HepG2 (cell line): ENCODE results near the gene SPIRE1. TPM values are rescaled to one million over a fixed set of nuclear protein-coding genes. Genes with fewer than 3 reads are reported as not detected.

Experiments used
- AHDC1 ChIP-seq: sonication (generic); formaldehyde crosslinking; IDR thresholded peaks from 2 replicates; pipeline ENCODE4 v1.5.1; 2020; ENCODE audit warnings: mild to moderate bottlenecking, missing genetic modification reagents, borderline replicate concordance
- ATF2 ChIP-seq: sonication (generic); formaldehyde crosslinking; IDR thresholded peaks from 2 replicates; pipeline ENCODE4 v1.4.0; 2020; ENCODE audit warnings: missing genetic modification reagents
- EHMT2 ChIP-seq: fragments of 200-600 bp; sonication (generic); IDR thresholded peaks from 2 replicates; pipeline ENCODE4 v1.7.0; 2017; ENCODE audit warnings: antibody characterized with exemption, low read depth, low read length, borderline replicate concordance
- GMEB2 ChIP-seq: IDR thresholded peaks from 2 replicates; pipeline ENCODE4 v1.6.1; 2016; ENCODE audit warnings: missing biosample characterization, missing genetic modification reagents, low read depth
- HIVEP1 ChIP-seq: sonication (generic); formaldehyde crosslinking; IDR thresholded peaks from 2 replicates; pipeline ENCODE4 v1.4.0; 2020; ENCODE audit warnings: mild to moderate bottlenecking, missing genetic modification reagents
- HMG20A ChIP-seq: IDR thresholded peaks from 2 replicates; pipeline ENCODE4 v1.6.1; 2016; ENCODE audit warnings: borderline replicate concordance
- HNRNPH1 ChIP-seq: fragments of 200-400 bp; formaldehyde crosslinking; optimal IDR thresholded peaks from 2 replicates; pipeline ENCODE3; 2017; ENCODE audit warnings: mild to moderate bottlenecking, low read depth, low read length
- KLF13 ChIP-seq: sonication (generic); formaldehyde crosslinking; IDR thresholded peaks from 2 replicates; pipeline ENCODE4 v1.4.0; 2020; ENCODE audit warnings: mild to moderate bottlenecking, missing genetic modification reagents
- MBNL3 ChIP-seq: fragments of 250-450 bp; sonication (Bioruptor Pico); conservative IDR thresholded peaks from 2 replicates; pipeline ENCODE4 v1.8.0; 2022; ENCODE audit warnings: mild to moderate bottlenecking, inconsistent platforms
- SMC3 ChIP-seq: IDR thresholded peaks from 2 replicates; pipeline ENCODE4 v1.6.1; 2011; ENCODE audit warnings: low read length, improper control_type of control experiment
- SRSF9 ChIP-seq: fragments of 200-400 bp; formaldehyde crosslinking; IDR thresholded peaks from 2 replicates; pipeline ENCODE4 v1.6.1; 2018; ENCODE audit warnings: borderline replicate concordance, mild to moderate bottlenecking, low read depth, low read length; ENCODE audit not compliant: insufficient read depth, poor library complexity, severe bottlenecking
- SRY ChIP-seq: sonication (generic); formaldehyde crosslinking; IDR thresholded peaks from 2 replicates; pipeline ENCODE4 v1.8.0; 2022; ENCODE audit warnings: mild to moderate bottlenecking, missing genetic modification reagents
- TBX3 ChIP-seq: fragments of 450-650 bp; IDR thresholded peaks from 2 replicates; pipeline ENCODE4 v1.6.1; 2017; ENCODE audit warnings: antibody characterized with exemption, mild to moderate bottlenecking, inconsistent platforms, borderline replicate concordance
- ZNF256 ChIP-seq: sonication (generic); formaldehyde crosslinking; conservative IDR thresholded peaks from 2 replicates; pipeline ENCODE4 v1.4.0; 2020; ENCODE audit warnings: missing genetic modification reagents
- ZNF367 ChIP-seq: sonication (generic); formaldehyde crosslinking; IDR thresholded peaks from 2 replicates; pipeline ENCODE4 v1.4.0; 2020; ENCODE audit warnings: missing genetic modification reagents, borderline replicate concordance
- ZNF543 ChIP-seq: sonication (generic); formaldehyde crosslinking; IDR thresholded peaks from 2 replicates; pipeline ENCODE4 v1.4.0; 2020; ENCODE audit warnings: mild to moderate bottlenecking, missing genetic modification reagents
- ZNF572 ChIP-seq: sonication (generic); formaldehyde crosslinking; IDR thresholded peaks from 2 replicates; pipeline ENCODE4 v1.5.1; 2020; ENCODE audit warnings: mild to moderate bottlenecking, missing genetic modification reagents
- ZNF761 ChIP-seq: sonication (generic); formaldehyde crosslinking; conservative IDR thresholded peaks from 2 replicates; pipeline ENCODE4 v1.4.0; 2020; ENCODE audit warnings: mild to moderate bottlenecking, missing genetic modification reagents
- ZNF768 ChIP-seq: sonication (generic); formaldehyde crosslinking; IDR thresholded peaks from 2 replicates; pipeline ENCODE4 v1.4.0; 2020; ENCODE audit warnings: missing genetic modification reagents
- ZNF784 ChIP-seq: sonication (generic); formaldehyde crosslinking; IDR thresholded peaks from 2 replicates; pipeline ENCODE4 v1.5.1; 2020; ENCODE audit warnings: missing genetic modification reagents, mild to moderate bottlenecking, borderline replicate concordance
- ZNF792 ChIP-seq: IDR thresholded peaks from 2 replicates; pipeline ENCODE4 v1.6.1; 2016
- polyA plus RNA-seq, 8 experiments: library from polyadenylated mRNA; depleted of rRNA in 3 of 8; stranded (reverse) in 7 of 8; unstranded in 1 of 8; fragments of >200 nt; fragmentation: Illumina TruSeq in 4 of 8; extraction: Trizol in 4 of 8; gene quantifications; 2 replicates each; pipeline versions ENCODE4 v1.2.1 to v1.2.3, GENCODE V29; 2011 to 2016; ENCODE audit warnings: low read depth in 4 of 8, missing spikeins in 1 of 8, mixed read lengths in 1 of 8; ENCODE audit not compliant: insufficient read depth in 1 of 8
- total RNA-seq, 5 experiments: library from RNA; depleted of rRNA; stranded (reverse); fragments of >200 nt; fragmentation: Illumina TruSeq; extraction: Trizol; gene quantifications; 2 replicates each; pipeline ENCODE4 v1.2.3, GENCODE V29; 2016; ENCODE audit warnings: low read depth in 1 of 5

SPIRE1 gene
- total and polyA plus RNA-seq, 2 of the 13 experiments (the other 11 are each of a cell fraction or from before 2014, with no cell fraction given), result 9.9 to 21.3 TPM

- peak; percentile 63; the same call in 1 of the 2 replicates for TF ChIP-seq AHDC1
- TF ChIP-seq ZNF792 (CRISPR knock-in tag), result peak; percentile 79
- no peak for TF ChIP-seq EHMT2
- peak; percentile 42; the same call in 1 of the 2 replicates for TF ChIP-seq ZNF768 (CRISPR knock-in tag)
- TF ChIP-seq ATF2 (CRISPR knock-in tag), result 0 out of 2 replicates have a peak, but pooled peaks have one; percentile 16
- no peak for TF ChIP-seq SRSF9
- no peak for TF ChIP-seq ZNF256
- no peak for TF ChIP-seq ZNF367 (CRISPR knock-in tag)
- peak; percentile 68 for TF ChIP-seq ZNF543
- no peak for TF ChIP-seq KLF13 (CRISPR knock-in tag)
- no peak for TF ChIP-seq HIVEP1 (CRISPR knock-in tag)
- TF ChIP-seq ZNF761 (CRISPR knock-in tag), result no peak
- no peak for TF ChIP-seq SMC3
- 0 out of 2 replicates have a peak, but pooled peaks have one; percentile 18 for TF ChIP-seq GMEB2 (CRISPR knock-in tag)
- peak; percentile 61 for TF ChIP-seq HNRNPH1
- TF ChIP-seq SRY, result 0 out of 2 replicates have a peak, but pooled peaks have one; percentile 48
- TF ChIP-seq TBX3, result no peak
- no peak; the same call in 1 of the 2 replicates for TF ChIP-seq HMG20A (CRISPR knock-in tag)
- TF ChIP-seq ZNF572 (CRISPR knock-in tag), result peak; percentile 75; the same call in 1 of the 2 replicates
- TF ChIP-seq ZNF784 (CRISPR knock-in tag), result 0 out of 2 replicates have a peak, but pooled peaks have one; percentile 56
- TF ChIP-seq MBNL3 (CRISPR knock-in tag), result no peak
Observed at GRCh38 chr18:12420821-12421421, 237.0 kb downstream of the SPIRE1 start (continued).
